HUES6 (cell line): Measurements from ENCODE around the gene PEX14.

Experiments
- H3K27ac ChIP-seq: 2 replicates; pipeline ENCODE4 v1.7.0; 2013; ENCODE audit warnings: low read depth, mild to moderate bottlenecking, low read length, inconsistent platforms
- H3K27me3 ChIP-seq: 2 replicates; pipeline ENCODE4 v1.6.1; 2013; ENCODE audit warnings: low read length; ENCODE audit not compliant: control insufficient read depth, insufficient read depth
- H3K36me3 ChIP-seq: 2 replicates; pipeline ENCODE4 v1.6.1; 2013; ENCODE audit warnings: low read length; ENCODE audit not compliant: control insufficient read depth, insufficient read depth
- H3K4me1 ChIP-seq: 2 replicates; pipeline ENCODE4 v1.6.1; 2013; ENCODE audit warnings: low read length; ENCODE audit not compliant: control insufficient read depth, insufficient read depth
- H3K4me3 ChIP-seq: 2 replicates; pipeline ENCODE4 v1.5.1; 2013; ENCODE audit warnings: low read depth, low read length
- H3K9ac ChIP-seq: one replicate; pipeline ENCODE4 v1.6.1; 2013; ENCODE audit warnings: mild to moderate bottlenecking, low read length
- H3K9me3 ChIP-seq: 2 replicates; pipeline ENCODE4 v1.6.1; 2013; ENCODE audit warnings: low read depth, low read length; ENCODE audit not compliant: control insufficient read depth, insufficient read depth

Gene PEX14

GRCh38 chr1:10585242-10585641 is 110.5 kb downstream of the PEX14 start:
- Histone ChIP-seq H3K27me3 (no peaks in the 10 kb centered on the region), H3K9ac (no peak overlapping the region)

GRCh38 chr1:10586125-10586524 is 111.4 kb downstream of the PEX14 start:
- H3K27ac ChIP-seq, result no peak overlapping the region
- H3K9ac ChIP-seq, result no peak overlapping the region
- peaks cover 4% of the 10 kb centered on the region; the same call in 1 of the 2 replicates for H3K4me1 ChIP-seq
- no peak overlapping the region for H3K4me3 ChIP-seq
- no peaks in the 10 kb centered on the region for H3K27me3 ChIP-seq
- no peaks in the 10 kb centered on the region for H3K9me3 ChIP-seq
- no peaks in the 10 kb centered on the region for H3K36me3 ChIP-seq

More at GRCh38 chr1:10585242-10585641, 110.5 kb downstream of the PEX14 start:
- no peaks in the 10 kb centered on the region for H3K9me3 ChIP-seq
- peaks cover 3% of the 10 kb centered on the region; the same call in 1 of the 2 replicates for H3K4me1 ChIP-seq
- H3K27ac ChIP-seq, result no peak overlapping the region
- no peaks in the 10 kb centered on the region for H3K36me3 ChIP-seq
- no peak overlapping the region for H3K4me3 ChIP-seq

GRCh38 chr1:10588640-10589039 is 113.9 kb downstream of the PEX14 start:
- no peak overlapping the region for H3K9ac ChIP-seq
- no peaks in the 10 kb centered on the region for H3K9me3 ChIP-seq
- H3K4me1 ChIP-seq, result peaks cover 23% of the 10 kb centered on the region
- no peak overlapping the region for H3K27ac ChIP-seq
- no peaks in the 10 kb centered on the region for H3K27me3 ChIP-seq
- H3K36me3 ChIP-seq, result no peaks in the 10 kb centered on the region
- no peak overlapping the region for H3K4me3 ChIP-seq

- Histone ChIP-seq H3K4me1 (peaks cover 27% of the 10 kb centered on the region), H3K27me3 (no peaks in the 10 kb centered on the region), H3K9me3 (no peaks in the 10 kb centered on the region), H3K4me3 (no peak overlapping the region), H3K9ac (no peak overlapping the region), H3K27ac (no peak overlapping the region), H3K36me3 (no peaks in the 10 kb centered on the region)
These were observed 114.3 kb downstream of the PEX14 start for GRCh38 chr1:10589074-10589473.

GRCh38 chr1:10591010-10591409 is 116.3 kb downstream of the PEX14 start:
- Histone ChIP-seq H3K27ac (no peak overlapping the region), H3K27me3 (no peaks in the 10 kb centered on the region), H3K4me3 (no peak overlapping the region), H3K9ac (no peak overlapping the region), H3K36me3 (no peaks in the 10 kb centered on the region), H3K9me3 (no peaks in the 10 kb centered on the region), H3K4me1 (peaks cover 44% of the 10 kb centered on the region)

- no peaks in the 10 kb centered on the region for H3K27me3 ChIP-seq
- H3K36me3 ChIP-seq, result no peaks in the 10 kb centered on the region
- no peak overlapping the region for H3K4me3 ChIP-seq
- H3K9ac ChIP-seq, result no peak overlapping the region
- peaks cover 44% of the 10 kb centered on the region for H3K4me1 ChIP-seq
- H3K9me3 ChIP-seq, result no peaks in the 10 kb centered on the region
- no peak overlapping the region for H3K27ac ChIP-seq
These were observed 117.6 kb downstream of the PEX14 start for GRCh38 chr1:10592373-10592772.

GRCh38 chr1:10593750-10594149 is 119.0 kb downstream of the PEX14 start:
- Histone ChIP-seq H3K36me3 (no peaks in the 10 kb centered on the region), H3K4me1 (peaks cover 44% of the 10 kb centered on the region), H3K27ac (no peak overlapping the region), H3K27me3 (no peaks in the 10 kb centered on the region), H3K9me3 (no peaks in the 10 kb centered on the region), H3K9ac (no peak overlapping the region), H3K4me3 (no peak overlapping the region)

- H3K27ac ChIP-seq, result no peak overlapping the region
- no peaks in the 10 kb centered on the region for H3K27me3 ChIP-seq
- H3K36me3 ChIP-seq, result no peaks in the 10 kb centered on the region
- H3K4me1 ChIP-seq, result peaks cover 44% of the 10 kb centered on the region
- no peak overlapping the region for H3K9ac ChIP-seq
- H3K9me3 ChIP-seq, result no peaks in the 10 kb centered on the region
- H3K4me3 ChIP-seq, result no peak overlapping the region
These were observed 120.0 kb downstream of the PEX14 start for GRCh38 chr1:10594595-10595223.

GRCh38 chr1:10596780-10597179 is 122.0 kb downstream of the PEX14 start:
- Histone ChIP-seq H3K27ac (no peak overlapping the region), H3K9me3 (no peaks in the 10 kb centered on the region), H3K36me3 (no peaks in the 10 kb centered on the region; the same call in 1 of the 2 replicates), H3K4me3 (no peak overlapping the region), H3K9ac (peak overlapping the region; percentile 12), H3K27me3 (no peaks in the 10 kb centered on the region), H3K4me1 (peaks cover 35% of the 10 kb centered on the region)

- Histone ChIP-seq H3K4me1 (peaks cover 28% of the 10 kb centered on the region), H3K36me3 (no peaks in the 10 kb centered on the region; the same call in 1 of the 2 replicates), H3K27me3 (no peaks in the 10 kb centered on the region), H3K4me3 (no peak overlapping the region), H3K9me3 (no peaks in the 10 kb centered on the region), H3K9ac (no peak overlapping the region), H3K27ac (no peak overlapping the region)
These were observed 123.0 kb downstream of the PEX14 start for GRCh38 chr1:10597492-10598388.

GRCh38 chr1:10598389-10598702 is 123.6 kb downstream of the PEX14 start:
- H3K4me3 ChIP-seq, result no peak overlapping the region
- H3K27ac ChIP-seq, result no peak overlapping the region
- H3K27me3 ChIP-seq, result no peaks in the 10 kb centered on the region
- no peaks in the 10 kb centered on the region for H3K9me3 ChIP-seq
- H3K9ac ChIP-seq, result no peak overlapping the region
- peaks cover 22% of the 10 kb centered on the region for H3K4me1 ChIP-seq
- no peaks in the 10 kb centered on the region; the same call in 1 of the 2 replicates for H3K36me3 ChIP-seq
